Neural cell (in vitro differentiated cells): ENCODE measurements around the gene TADA2B.

Experiments used
- EP300 ChIP-seq: fragments of 450-650 bp; conservative IDR thresholded peaks from 2 replicates; pipeline ENCODE4 v1.6.1; 2014; ENCODE audit warnings: antibody characterized with exemption, mild to moderate bottlenecking, moderate library complexity; ENCODE audit not compliant: poor library complexity, severe bottlenecking
- EZH2 ChIP-seq: fragments of 200-600, 300-800 bp; shearing (Covaris generic), sonication (generic); IDR thresholded peaks from 2 replicates; pipeline ENCODE4 v1.6.1; 2014; ENCODE audit warnings: antibody characterized with exemption, low read length, borderline replicate concordance, mild to moderate bottlenecking; ENCODE audit not compliant: insufficient read depth, poor library complexity, severe bottlenecking
- MXI1 ChIP-seq: fragments of 450-650 bp; conservative IDR thresholded peaks from 2 replicates; pipeline ENCODE4 v1.6.1; 2014; ENCODE audit warnings: antibody characterized with exemption, mild to moderate bottlenecking; ENCODE audit not compliant: poor library complexity, severe bottlenecking
- POLR2AphosphoS5 ChIP-seq: IDR thresholded peaks from 2 replicates; pipeline ENCODE4 v1.6.1; 2012
- RAD21 ChIP-seq: fragments of 450-650 bp; conservative IDR thresholded peaks from 2 replicates; pipeline ENCODE4 v1.6.1; 2014; ENCODE audit warnings: antibody characterized with exemption, mild to moderate bottlenecking, moderate library complexity
- SMC3 ChIP-seq: fragments of 450-650 bp; conservative IDR thresholded peaks from 2 replicates; pipeline ENCODE4 v1.6.1; 2014; ENCODE audit warnings: antibody characterized with exemption, mild to moderate bottlenecking, moderate library complexity; ENCODE audit not compliant: poor library complexity
- TAF1 ChIP-seq: IDR thresholded peaks from 2 replicates; pipeline ENCODE4 v1.6.1; 2012; ENCODE audit warnings: low read depth
- TF ChIP-seq, protein P1 (sequence below): fragments of 450-650 bp; IDR thresholded peaks from 2 replicates; pipeline ENCODE4 v1.5.1; 2014; ENCODE audit warnings: antibody characterized with exemption, mild to moderate bottlenecking, moderate library complexity; ENCODE audit not compliant: poor library complexity, severe bottlenecking
- TF ChIP-seq, protein P2 (sequence below): IDR thresholded peaks from 2 replicates; pipeline ENCODE4 v1.6.1; 2012; ENCODE audit warnings: borderline replicate concordance

DNA sequence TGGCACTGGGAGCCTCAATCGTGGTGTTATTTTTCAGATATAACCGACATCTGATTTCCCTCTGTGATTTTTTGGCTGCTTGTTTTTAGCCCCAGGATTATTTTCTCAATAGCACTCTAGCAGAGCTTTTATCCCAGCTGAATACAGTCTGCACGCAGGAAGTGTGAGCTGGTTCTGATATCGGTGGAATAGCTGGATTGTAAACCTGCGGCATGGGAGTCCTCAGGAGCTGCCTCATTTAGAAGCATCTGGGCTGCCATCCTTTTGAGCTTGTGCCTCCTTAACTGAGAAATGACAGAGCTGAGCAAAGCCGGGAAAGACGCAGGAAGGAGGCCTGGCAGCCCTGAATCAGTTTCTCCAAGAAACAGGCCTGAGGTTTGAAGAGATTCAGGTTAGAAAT lies 53.1 kb downstream of the TADA2B start:
- TF ChIP-seq, protein P1, sequence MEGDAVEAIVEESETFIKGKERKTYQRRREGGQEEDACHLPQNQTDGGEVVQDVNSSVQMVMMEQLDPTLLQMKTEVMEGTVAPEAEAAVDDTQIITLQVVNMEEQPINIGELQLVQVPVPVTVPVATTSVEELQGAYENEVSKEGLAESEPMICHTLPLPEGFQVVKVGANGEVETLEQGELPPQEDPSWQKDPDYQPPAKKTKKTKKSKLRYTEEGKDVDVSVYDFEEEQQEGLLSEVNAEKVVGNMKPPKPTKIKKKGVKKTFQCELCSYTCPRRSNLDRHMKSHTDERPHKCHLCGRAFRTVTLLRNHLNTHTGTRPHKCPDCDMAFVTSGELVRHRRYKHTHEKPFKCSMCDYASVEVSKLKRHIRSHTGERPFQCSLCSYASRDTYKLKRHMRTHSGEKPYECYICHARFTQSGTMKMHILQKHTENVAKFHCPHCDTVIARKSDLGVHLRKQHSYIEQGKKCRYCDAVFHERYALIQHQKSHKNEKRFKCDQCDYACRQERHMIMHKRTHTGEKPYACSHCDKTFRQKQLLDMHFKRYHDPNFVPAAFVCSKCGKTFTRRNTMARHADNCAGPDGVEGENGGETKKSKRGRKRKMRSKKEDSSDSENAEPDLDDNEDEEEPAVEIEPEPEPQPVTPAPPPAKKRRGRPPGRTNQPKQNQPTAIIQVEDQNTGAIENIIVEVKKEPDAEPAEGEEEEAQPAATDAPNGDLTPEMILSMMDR, result no peak
- TF ChIP-seq POLR2AphosphoS5 (no peak), EP300 (no peak), MXI1 (no peak), EZH2 (no peak), TAF1 (no peak), RAD21 (no peak), SMC3 (no peak)
- TF ChIP-seq, protein P2, sequence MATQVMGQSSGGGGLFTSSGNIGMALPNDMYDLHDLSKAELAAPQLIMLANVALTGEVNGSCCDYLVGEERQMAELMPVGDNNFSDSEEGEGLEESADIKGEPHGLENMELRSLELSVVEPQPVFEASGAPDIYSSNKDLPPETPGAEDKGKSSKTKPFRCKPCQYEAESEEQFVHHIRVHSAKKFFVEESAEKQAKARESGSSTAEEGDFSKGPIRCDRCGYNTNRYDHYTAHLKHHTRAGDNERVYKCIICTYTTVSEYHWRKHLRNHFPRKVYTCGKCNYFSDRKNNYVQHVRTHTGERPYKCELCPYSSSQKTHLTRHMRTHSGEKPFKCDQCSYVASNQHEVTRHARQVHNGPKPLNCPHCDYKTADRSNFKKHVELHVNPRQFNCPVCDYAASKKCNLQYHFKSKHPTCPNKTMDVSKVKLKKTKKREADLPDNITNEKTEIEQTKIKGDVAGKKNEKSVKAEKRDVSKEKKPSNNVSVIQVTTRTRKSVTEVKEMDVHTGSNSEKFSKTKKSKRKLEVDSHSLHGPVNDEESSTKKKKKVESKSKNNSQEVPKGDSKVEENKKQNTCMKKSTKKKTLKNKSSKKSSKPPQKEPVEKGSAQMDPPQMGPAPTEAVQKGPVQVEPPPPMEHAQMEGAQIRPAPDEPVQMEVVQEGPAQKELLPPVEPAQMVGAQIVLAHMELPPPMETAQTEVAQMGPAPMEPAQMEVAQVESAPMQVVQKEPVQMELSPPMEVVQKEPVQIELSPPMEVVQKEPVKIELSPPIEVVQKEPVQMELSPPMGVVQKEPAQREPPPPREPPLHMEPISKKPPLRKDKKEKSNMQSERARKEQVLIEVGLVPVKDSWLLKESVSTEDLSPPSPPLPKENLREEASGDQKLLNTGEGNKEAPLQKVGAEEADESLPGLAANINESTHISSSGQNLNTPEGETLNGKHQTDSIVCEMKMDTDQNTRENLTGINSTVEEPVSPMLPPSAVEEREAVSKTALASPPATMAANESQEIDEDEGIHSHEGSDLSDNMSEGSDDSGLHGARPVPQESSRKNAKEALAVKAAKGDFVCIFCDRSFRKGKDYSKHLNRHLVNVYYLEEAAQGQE, result no peak
